A673 (cell line): ENCODE measurements around the gene TNFRSF18.

ENCODE experiments used
- EZH2 ChIP-seq: fragments of 200-600 bp; sonication (generic); IDR thresholded peaks from 2 replicates; pipeline ENCODE4 v1.6.1; 2017; ENCODE audit warnings: borderline replicate concordance, low read depth, mild to moderate bottlenecking, mixed read lengths, antibody characterized with exemption, low read length; ENCODE audit not compliant: poor library complexity, severe bottlenecking
- TF ChIP-seq, protein P1 (sequence below): fragments of 300-800, 200-600 bp; sonication (generic); conservative IDR thresholded peaks from 2 replicates; pipeline ENCODE4 v1.5.1; 2017; ENCODE audit warnings: low read depth, mild to moderate bottlenecking, antibody characterized with exemption, low read length, moderate library complexity, mixed read lengths

DNA sequence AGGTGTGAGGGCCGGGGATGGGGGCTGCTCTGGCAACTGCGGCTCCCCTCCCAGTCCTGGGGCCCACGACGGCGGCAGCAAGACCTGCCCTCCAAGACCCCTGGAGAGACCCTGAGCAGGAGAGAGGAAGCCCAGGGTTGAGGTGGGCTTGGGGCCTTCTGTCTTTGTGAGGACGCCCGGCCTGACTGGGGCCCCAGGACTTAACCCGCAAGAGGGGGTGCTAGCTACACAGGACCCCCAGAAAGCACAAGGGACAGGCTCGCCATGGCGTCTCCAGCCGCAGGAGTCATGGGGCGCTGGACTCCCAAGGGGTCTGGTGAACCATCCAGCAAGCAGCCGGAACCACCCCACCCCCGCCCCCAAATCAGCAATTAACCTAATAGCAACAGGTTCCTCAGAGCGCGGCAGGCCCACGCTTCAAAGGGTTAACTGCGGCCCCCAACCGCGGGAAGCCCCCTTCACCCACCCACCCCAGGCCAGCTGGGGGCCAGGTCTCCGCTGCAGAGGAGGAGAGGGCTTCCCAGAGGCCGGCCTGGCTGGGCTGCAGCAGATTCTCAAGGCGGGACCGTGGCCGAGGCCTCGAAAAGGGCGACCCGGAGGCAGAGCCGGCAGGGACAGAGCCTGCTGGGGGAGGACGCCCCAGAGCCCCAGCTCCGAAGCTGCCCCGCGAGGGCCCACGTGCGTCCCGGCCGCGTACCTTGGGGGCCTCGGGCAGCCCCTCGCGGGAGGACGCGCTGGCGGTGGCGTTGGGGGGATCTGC lies 39.6 kb upstream of the TNFRSF18 start:
- TF ChIP-seq, protein P1, sequence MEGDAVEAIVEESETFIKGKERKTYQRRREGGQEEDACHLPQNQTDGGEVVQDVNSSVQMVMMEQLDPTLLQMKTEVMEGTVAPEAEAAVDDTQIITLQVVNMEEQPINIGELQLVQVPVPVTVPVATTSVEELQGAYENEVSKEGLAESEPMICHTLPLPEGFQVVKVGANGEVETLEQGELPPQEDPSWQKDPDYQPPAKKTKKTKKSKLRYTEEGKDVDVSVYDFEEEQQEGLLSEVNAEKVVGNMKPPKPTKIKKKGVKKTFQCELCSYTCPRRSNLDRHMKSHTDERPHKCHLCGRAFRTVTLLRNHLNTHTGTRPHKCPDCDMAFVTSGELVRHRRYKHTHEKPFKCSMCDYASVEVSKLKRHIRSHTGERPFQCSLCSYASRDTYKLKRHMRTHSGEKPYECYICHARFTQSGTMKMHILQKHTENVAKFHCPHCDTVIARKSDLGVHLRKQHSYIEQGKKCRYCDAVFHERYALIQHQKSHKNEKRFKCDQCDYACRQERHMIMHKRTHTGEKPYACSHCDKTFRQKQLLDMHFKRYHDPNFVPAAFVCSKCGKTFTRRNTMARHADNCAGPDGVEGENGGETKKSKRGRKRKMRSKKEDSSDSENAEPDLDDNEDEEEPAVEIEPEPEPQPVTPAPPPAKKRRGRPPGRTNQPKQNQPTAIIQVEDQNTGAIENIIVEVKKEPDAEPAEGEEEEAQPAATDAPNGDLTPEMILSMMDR, result no peak
- TF ChIP-seq EZH2, result no peak
